Middle frontal gyrus (tissue), 1 donor: ENCODE measurements around the gene CTSK.

Experiments used
- DNase-seq: peaks from one replicate; pipeline ENCODE4 v3.0.0-alpha.2; 2015; ENCODE audit warnings: low spot score; ENCODE audit errors: extremely low spot score

Gene CTSK

DNA sequence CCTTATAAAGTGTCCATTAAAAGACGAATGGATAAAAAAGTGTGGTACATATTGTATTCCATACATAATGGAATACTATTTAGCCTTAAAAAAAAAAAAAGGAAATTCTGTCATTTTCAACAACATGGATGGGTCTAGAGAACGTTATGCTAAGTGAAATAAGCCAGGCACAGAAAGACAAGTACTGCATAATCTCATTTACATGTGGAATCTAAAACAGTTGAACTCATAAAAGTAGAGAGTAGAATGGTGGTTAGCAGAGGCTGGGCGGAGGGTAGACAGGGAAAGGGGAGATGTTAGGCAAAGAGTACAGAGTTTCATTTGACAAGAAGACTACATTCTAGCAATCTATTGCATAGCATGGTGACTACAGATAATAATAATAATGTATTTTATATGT is 45.0 kb downstream of the CTSK start:
- DNase-seq = no peak

GRCh38 chr1:150762552-150762951 is 45.5 kb downstream of the CTSK start:
- DNase-seq = no peak

- DNase-seq = no peak
Measured at GRCh38 chr1:150761801-150762200, 46.3 kb downstream of the CTSK start.

- no peak for DNase-seq
Measured at GRCh38 chr1:150760013-150760412, 48.0 kb downstream of the CTSK start.

- no peak for DNase-seq
Measured at GRCh38 chr1:150753416-150753815, 54.6 kb downstream of the CTSK start.

- DNase-seq = no peak
Measured at GRCh38 chr1:150751443-150751842, 56.6 kb downstream of the CTSK start.

DNA sequence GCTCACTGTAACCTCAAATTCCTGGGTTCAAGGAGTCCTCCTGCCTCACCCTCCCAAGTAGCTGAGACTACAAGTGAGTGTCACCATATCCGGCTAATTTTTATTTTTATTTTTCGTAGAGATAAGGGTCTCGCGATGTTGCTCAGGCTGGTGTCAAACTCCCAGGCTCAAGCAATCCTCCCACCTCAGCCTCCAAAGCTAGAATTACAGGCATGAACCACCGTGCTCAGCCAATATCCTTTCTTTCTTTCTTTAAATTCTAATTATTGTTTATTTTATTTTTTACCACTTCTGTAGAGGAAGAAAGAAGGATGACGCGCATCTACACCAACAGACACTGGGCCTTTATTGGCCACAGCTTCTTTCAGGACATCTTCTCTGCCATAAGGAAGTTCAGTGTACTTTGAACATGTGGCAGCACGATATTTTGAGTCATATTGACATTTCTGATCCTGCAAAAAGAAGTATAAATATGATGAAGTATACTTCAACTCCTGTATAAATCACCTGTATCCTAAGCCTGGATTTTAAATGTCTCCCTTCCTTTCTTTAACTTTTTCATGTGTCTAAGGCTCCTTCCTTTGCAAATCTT is 58.2 kb downstream of the CTSK start:
- no peak for DNase-seq

GRCh38 chr1:150748878-150749719 is 59.0 kb downstream of the CTSK start:
- DNase-seq = no peak
